VCaP (cell line): ENCODE measurements around the gene KDM4B.

Source experiments
- H3K27ac ChIP-seq: fragments of 450-650 bp; 2 replicates; pipeline ENCODE4 v1.5.1; 2017
- CTCF ChIP-seq: fragments of 450-650 bp; conservative IDR thresholded peaks from 2 replicates; pipeline ENCODE4 v1.5.1; 2017; ENCODE audit warnings: mild to moderate bottlenecking, moderate library complexity

Gene KDM4B

GRCh38 chr19:5145521-5146511 is 176.9 kb downstream of the KDM4B start:
- no peak overlapping the region for H3K27ac ChIP-seq
- no peak for TF ChIP-seq CTCF

GRCh38 chr19:5147074-5147977 is 178.4 kb downstream of the KDM4B start:
- H3K27ac ChIP-seq, result no peak overlapping the region
- no peak for TF ChIP-seq CTCF

- no peak overlapping the region for H3K27ac ChIP-seq
- TF ChIP-seq CTCF, result no peak
Observed at GRCh38 chr19:5147978-5148793, 179.3 kb downstream of the KDM4B start.

GRCh38 chr19:5148794-5149190 is 179.9 kb downstream of the KDM4B start:
- H3K27ac ChIP-seq, result no peak overlapping the region
- TF ChIP-seq CTCF, result no peak

- no peak for TF ChIP-seq CTCF
- H3K27ac ChIP-seq, result no peak overlapping the region
Observed at GRCh38 chr19:5149508-5149907, 180.6 kb downstream of the KDM4B start.

- TF ChIP-seq CTCF, result no peak
- H3K27ac ChIP-seq, result no peak overlapping the region
Observed at GRCh38 chr19:5149932-5150901, 181.3 kb downstream of the KDM4B start.
